ENCODE measurements around the gene PTPN7.

DNA sequence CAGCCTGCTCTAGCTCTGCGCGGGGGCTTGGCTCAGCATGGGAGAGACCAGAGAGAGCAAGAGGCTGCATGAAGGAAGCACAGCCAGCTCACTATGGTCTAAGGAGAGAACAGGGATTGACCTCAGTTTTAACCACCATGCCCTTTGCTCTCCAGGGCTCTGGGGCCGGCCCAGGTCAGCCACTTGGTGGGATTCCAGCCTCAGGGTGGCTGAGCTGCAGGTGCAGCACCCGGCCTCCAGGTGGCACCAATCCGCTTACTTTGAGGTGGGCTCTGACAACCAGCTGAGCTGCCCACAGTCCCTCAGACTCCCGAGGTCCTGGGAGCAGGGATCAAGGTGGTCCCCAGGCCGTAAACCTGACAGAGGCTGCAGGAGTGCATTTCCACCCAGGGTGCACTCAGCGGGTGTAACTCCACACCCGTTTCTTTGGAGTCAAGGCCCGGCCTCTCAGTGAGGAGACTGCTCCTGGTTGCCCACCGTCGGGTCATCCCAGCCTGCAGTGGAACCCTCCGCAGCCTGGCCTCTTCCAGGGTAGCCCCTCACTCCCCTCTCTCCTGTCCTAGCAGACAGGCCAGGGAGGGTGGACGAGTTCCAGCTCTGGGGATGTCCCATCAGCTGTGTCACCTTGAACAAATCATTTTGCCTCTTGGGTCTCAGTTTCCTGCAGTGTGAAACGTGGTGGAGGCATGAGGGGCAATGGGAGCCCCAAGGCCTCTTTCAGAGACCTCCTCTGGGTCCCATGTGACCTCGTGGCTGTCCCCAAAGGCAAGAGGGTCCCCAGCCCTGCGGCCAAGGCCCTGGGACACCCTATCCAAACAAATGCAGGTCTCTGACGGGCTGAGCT, 32.6 kb upstream of the PTPN7 start:
- no peak for TF ChIP-seq POLR2A (IDR thresholded peaks at IDR 0.05)
- TF ChIP-seq, protein P1, sequence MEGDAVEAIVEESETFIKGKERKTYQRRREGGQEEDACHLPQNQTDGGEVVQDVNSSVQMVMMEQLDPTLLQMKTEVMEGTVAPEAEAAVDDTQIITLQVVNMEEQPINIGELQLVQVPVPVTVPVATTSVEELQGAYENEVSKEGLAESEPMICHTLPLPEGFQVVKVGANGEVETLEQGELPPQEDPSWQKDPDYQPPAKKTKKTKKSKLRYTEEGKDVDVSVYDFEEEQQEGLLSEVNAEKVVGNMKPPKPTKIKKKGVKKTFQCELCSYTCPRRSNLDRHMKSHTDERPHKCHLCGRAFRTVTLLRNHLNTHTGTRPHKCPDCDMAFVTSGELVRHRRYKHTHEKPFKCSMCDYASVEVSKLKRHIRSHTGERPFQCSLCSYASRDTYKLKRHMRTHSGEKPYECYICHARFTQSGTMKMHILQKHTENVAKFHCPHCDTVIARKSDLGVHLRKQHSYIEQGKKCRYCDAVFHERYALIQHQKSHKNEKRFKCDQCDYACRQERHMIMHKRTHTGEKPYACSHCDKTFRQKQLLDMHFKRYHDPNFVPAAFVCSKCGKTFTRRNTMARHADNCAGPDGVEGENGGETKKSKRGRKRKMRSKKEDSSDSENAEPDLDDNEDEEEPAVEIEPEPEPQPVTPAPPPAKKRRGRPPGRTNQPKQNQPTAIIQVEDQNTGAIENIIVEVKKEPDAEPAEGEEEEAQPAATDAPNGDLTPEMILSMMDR (IDR thresholded peaks at IDR 0.05): peak; percentile 70 to 74 (median 73)

All from uterus (tissue), 2 donors.